ENCODE data around the gene CTSA.

CTSA gene

GRCh38 chr20:45934046-45934585 is 43.0 kb downstream of the CTSA start:
- DNase-seq (ENCODE audit: low read depth): peak; percentile 35
- H3K4me3 ChIP-seq (ENCODE audit: control insufficient read depth, low read depth, low read length): peak overlapping the region; percentile 91
- no peak for TF ChIP-seq CTCF (conservative IDR thresholded peaks at IDR 0.05; ENCODE audit: control insufficient read depth, insufficient read depth, low read depth, low read length)

GRCh38 chr20:45934586-45935415 is 43.7 kb downstream of the CTSA start, which contains the start of gene PCIF1:
PCIF1 (plus strand) TSS chr20:45934683; CDS start chr20:45939000, 4,317 bp downstream.
- peak within 1 kb of the TSS; percentile 91 for H3K4me3 ChIP-seq (ENCODE audit: control insufficient read depth, low read depth, low read length)
- DNase-seq (ENCODE audit: low read depth): peak; percentile 97
- TF ChIP-seq CTCF (conservative IDR thresholded peaks at IDR 0.05; ENCODE audit: control insufficient read depth, insufficient read depth, low read depth, low read length): no peak

GRCh38 chr20:45935416-45936046 is 44.4 kb downstream of the CTSA start:
- peak; percentile 60 for DNase-seq (ENCODE audit: low read depth)
- H3K4me3 ChIP-seq (ENCODE audit: control insufficient read depth, low read depth, low read length): peak overlapping the region; percentile 86
- TF ChIP-seq CTCF (conservative IDR thresholded peaks at IDR 0.05; ENCODE audit: control insufficient read depth, insufficient read depth, low read depth, low read length): no peak

- H3K4me3 ChIP-seq (ENCODE audit: control insufficient read depth, low read depth, low read length): no peak overlapping the region
- no peak for TF ChIP-seq CTCF (conservative IDR thresholded peaks at IDR 0.05; ENCODE audit: control insufficient read depth, insufficient read depth, low read depth, low read length)
- DNase-seq (ENCODE audit: low read depth): peak; percentile 38
These were observed 46.6 kb downstream of the CTSA start for GRCh38 chr20:45937765-45938164.

GRCh38 chr20:45938727-45939438 is 47.7 kb downstream of the CTSA start:
- DNase-seq (ENCODE audit: low read depth): no peak
- no peak for TF ChIP-seq CTCF (conservative IDR thresholded peaks at IDR 0.05; ENCODE audit: control insufficient read depth, insufficient read depth, low read depth, low read length)
- H3K4me3 ChIP-seq (ENCODE audit: control insufficient read depth, low read depth, low read length): no peak overlapping the region

- TF ChIP-seq CTCF (conservative IDR thresholded peaks at IDR 0.05; ENCODE audit: control insufficient read depth, insufficient read depth, low read depth, low read length): no peak
- DNase-seq (ENCODE audit: low read depth): no peak
- no peak overlapping the region for H3K4me3 ChIP-seq (ENCODE audit: control insufficient read depth, low read depth, low read length)
These were observed 48.9 kb downstream of the CTSA start for GRCh38 chr20:45940053-45940452.

All from fibroblast of mammary gland (primary cell).